HepG2 (cell line): ENCODE results near the gene RNF17. TPM values are rescaled to one million over a fixed set of nuclear protein-coding genes. Genes with fewer than 3 reads are reported as not detected.
A peak's percentile ranks its signal among the peaks of the same experiment; 100 is the strongest.

ENCODE experiments used
- ATAC-seq: fragments of 200-7000 bp; cut with Tn5 transposase; 3 replicates; pipeline ENCODE4 v1.9.1; 2020; ENCODE audit warnings: mild to moderate bottlenecking, moderate library complexity
- BruUV-seq: library from RNA; stranded (reverse); fragments of 400-500 nt; replicated peaks from 2 replicates; lab custom pipeline; 2021; lab: Mats Ljungman, UMichigan
- CTCF ChIA-PET: fragments of 300-600 bp; formaldehyde crosslinking; extraction: SDS; loops from one replicate; lab custom pipeline; 2021; ENCODE audit warnings: low total read pairs, inconsistent platforms, low intra/inter-chr PET ratio; lab: Yijun Ruan, JAX
- POLR2A ChIA-PET: fragments of 350-600 bp; sonication (Branson Sonifier 250); formaldehyde crosslinking; loops from one replicate; lab custom pipeline; 2020; ENCODE audit warnings: antibody characterized with exemption, inconsistent platforms; lab: Yijun Ruan, JAX
- DNase-seq: peaks from one replicate; pipeline ENCODE4 v3.0.0-alpha.2; 2015; ENCODE audit warnings: low spot score
- FAIRE-seq: peaks from 3 replicates; lab custom pipeline; 2011; peaks lifted over from hg19 to GRCh38; lab: Jason Lieb, UNC
- H2AFZ ChIP-seq: one replicate; pipeline ENCODE4 v1.6.1; 2011; ENCODE audit warnings: low read length, inconsistent platforms
- H3K27ac ChIP-seq: fragments of 300-600 bp; 3 replicates; pipeline ENCODE4 v1.8.0; 2011; ENCODE audit warnings: mixed run types, mild to moderate bottlenecking, mixed read lengths, low read length, inconsistent platforms; ENCODE audit not compliant: insufficient read depth; ENCODE audit errors: extremely low read length
- H3K27me3 ChIP-seq, 2 experiments: fragments of 200-600 bp in 1 of 2; 2 replicates in 1 of 2; 3 replicates in 1 of 2; pipeline versions ENCODE4 v1.6.0 to v1.8.0; 2011; ENCODE audit warnings: low read length in 2 of 2, mild to moderate bottlenecking in 2 of 2, moderate library complexity in 2 of 2, inconsistent platforms in 1 of 2; ENCODE audit not compliant: insufficient read depth in 2 of 2, control insufficient read depth in 1 of 2
- H3K36me3 ChIP-seq, 2 experiments: fragments of 200-600 bp in 1 of 2; replicated peaks in 1 of 2; 2 replicates in 1 of 2; 3 replicates in 1 of 2; pipeline versions ENCODE4 v1.5.1 to v1.8.0; 2011; ENCODE audit warnings: low read length in 2 of 2, inconsistent platforms in 1 of 2; ENCODE audit not compliant: insufficient read depth in 2 of 2, control insufficient read depth in 1 of 2
- H3K4me1 ChIP-seq: 2 replicates; pipeline ENCODE4 v1.5.1; 2012; ENCODE audit warnings: low read length, inconsistent platforms; ENCODE audit not compliant: insufficient read depth
- H3K4me2 ChIP-seq: 2 replicates; pipeline ENCODE4 v1.6.0; 2011; ENCODE audit warnings: low read depth, low read length, inconsistent platforms
- H3K4me3 ChIP-seq, 3 experiments: fragments of 200-600 bp in 1 of 3; sonication (generic), shearing (Covaris generic) in 1 of 3; replicated peaks in 1 of 3; 2 replicates each; pipeline ENCODE4 v1.5.1; 2011 to 2016; ENCODE audit warnings: low read length in 3 of 3, inconsistent platforms in 2 of 3, low read depth in 2 of 3, mild to moderate bottlenecking in 2 of 3, control low read depth in 1 of 3, mixed read lengths in 1 of 3; ENCODE audit not compliant: insufficient read depth in 1 of 3
- H3K79me2 ChIP-seq: one replicate; pipeline ENCODE4 v1.6.1; 2011; ENCODE audit warnings: low read length, inconsistent platforms; ENCODE audit not compliant: insufficient read depth
- H3K9ac ChIP-seq: 2 replicates; pipeline ENCODE4 v1.6.0; 2011; ENCODE audit warnings: mild to moderate bottlenecking, low read depth, low read length, inconsistent platforms; ENCODE audit not compliant: insufficient read depth
- H3K9me3 ChIP-seq: 2 replicates; pipeline ENCODE4 v1.5.1; 2012; ENCODE audit warnings: mild to moderate bottlenecking, low read length
- H4K20me1 ChIP-seq: 2 replicates; pipeline ENCODE4 v1.6.0; 2011; ENCODE audit warnings: inconsistent platforms, mild to moderate bottlenecking, low read length, moderate library complexity; ENCODE audit not compliant: insufficient read depth
- ZNF460 ChIP-seq: sonication (generic); formaldehyde crosslinking; IDR thresholded peaks from 2 replicates; pipeline ENCODE4 v1.5.1; 2020; ENCODE audit warnings: missing genetic modification reagents, mild to moderate bottlenecking, borderline replicate concordance
- WGBS: methylation state at CpG from one replicate; pipeline ENCODE4 v1.1.6; 2017; ENCODE audit warnings: low lambda C conversion rate; 5-methylcytosine and 5-hydroxymethylcytosine counted together
- in situ Hi-C: cut with HindIII; loops from 2 replicates; pipeline ENCODE4 v1.10.0; 2017; ENCODE audit warnings: low pct_unique_long_range_greater_than_20kb; ENCODE audit not compliant: extremely low pct_ligation_motif_present
- intact Hi-C: fragments of 100-400 bp; cut with micrococcal nuclease; formaldehyde crosslinking; loops from one replicate; pipeline ENCODE4 v1.10.0; 2022; ENCODE audit not compliant: unreplicated experiment
- polyA plus RNA-seq, 8 experiments: library from polyadenylated mRNA; depleted of rRNA in 3 of 8; stranded (reverse) in 7 of 8; unstranded in 1 of 8; fragments of >200 nt; fragmentation: Illumina TruSeq in 4 of 8; extraction: Trizol in 4 of 8; gene quantifications; 2 replicates each; pipeline versions ENCODE4 v1.2.1 to v1.2.3, GENCODE V29; 2011 to 2016; ENCODE audit warnings: low read depth in 4 of 8, missing spikeins in 1 of 8, mixed read lengths in 1 of 8; ENCODE audit not compliant: insufficient read depth in 1 of 8
- total RNA-seq, 5 experiments: library from RNA; depleted of rRNA; stranded (reverse); fragments of >200 nt; fragmentation: Illumina TruSeq; extraction: Trizol; gene quantifications; 2 replicates each; pipeline ENCODE4 v1.2.3, GENCODE V29; 2016; ENCODE audit warnings: low read depth in 1 of 5
- TF ChIP-seq, protein P1 (sequence below): sonication (generic); formaldehyde crosslinking; IDR thresholded peaks from 2 replicates; pipeline ENCODE4 v1.4.0; 2020; ENCODE audit warnings: missing genetic modification reagents
- TF ChIP-seq, protein P2 (sequence below): sonication (generic); formaldehyde crosslinking; IDR thresholded peaks from 2 replicates; pipeline ENCODE4 v1.5.1; 2020; ENCODE audit warnings: mild to moderate bottlenecking, missing genetic modification reagents, moderate library complexity

Gene RNF17
- total and polyA plus RNA-seq, 2 of the 13 experiments (the other 11 are each of a cell fraction or from before 2014, with no cell fraction given) = not detected

DNA sequence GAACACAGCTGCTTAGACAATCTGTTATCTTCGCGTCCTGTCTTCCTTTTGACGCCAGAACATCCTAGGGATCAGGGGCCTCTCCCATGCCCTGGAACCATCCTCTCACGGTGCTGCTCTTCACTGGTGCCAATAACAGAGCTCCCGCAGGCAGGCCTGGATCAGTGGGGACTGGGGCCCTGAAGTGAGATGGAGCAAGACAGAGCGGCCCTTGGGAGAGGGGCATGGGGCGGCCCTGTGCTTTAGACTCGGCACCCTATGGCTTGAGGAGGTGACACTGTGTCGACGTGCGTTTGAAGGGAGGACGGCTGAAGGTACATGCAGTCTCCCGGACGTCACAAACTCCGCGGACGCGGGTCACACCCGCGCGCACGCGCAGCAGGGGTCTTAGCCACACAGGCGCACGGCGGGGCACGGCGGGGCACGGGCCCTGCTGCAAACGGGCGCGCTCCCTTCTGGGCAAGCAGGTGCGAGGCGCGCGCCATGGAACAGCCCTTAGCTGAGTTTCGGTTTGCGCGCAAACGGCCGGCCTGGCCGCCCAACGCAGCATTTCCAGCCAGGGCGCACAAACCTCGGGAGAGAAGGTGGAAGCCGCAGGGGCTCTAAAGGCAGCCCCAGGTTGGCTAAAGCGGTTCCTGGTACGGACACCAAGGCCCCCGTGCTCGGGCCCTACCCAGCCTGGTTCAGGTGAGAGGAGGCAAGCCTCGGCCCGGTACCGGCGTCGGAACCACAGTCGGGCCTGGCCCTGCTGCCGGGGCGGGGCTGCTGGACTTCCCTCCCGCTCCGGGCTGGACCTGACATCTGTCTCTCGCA is 16.5 kb upstream of the RNF17 start:
- no TSS peak for BruUV-seq
- in situ Hi-C loops (no loop called here), intact Hi-C loops (no loop called here)
- ChIA-PET CTCF (no interaction called here), POLR2A (no interaction called here)
- Histone ChIP-seq H3K27me3 (peaks cover 2 to 21% of the 10 kb centered on the region in 2 experiments; a peak in 2 of 5 replicates), H3K36me3 (no peaks in the 10 kb centered on the region), H3K4me1 (no peaks in the 10 kb centered on the region), H4K20me1 (no peaks in the 10 kb centered on the region), H3K4me3 (peak overlapping the region in 1 of 3 experiments; percentile 52; a peak in 1 of 6 replicates), H3K4me2 (peak overlapping the region; percentile 55), H2AFZ (no peak overlapping the region), H3K9me3 (no peaks in the 10 kb centered on the region), H3K79me2 (no peaks in the 10 kb centered on the region), H3K27ac (no peak overlapping the region)
- FAIRE-seq (no peak), DNase-seq (no peak), ATAC-seq (peak; percentile 43)
- WGBS = 7% methylated on average over 7 of the region's 61 CpGs
- no peak for TF ChIP-seq ZNF460
- TF ChIP-seq, protein P1, sequence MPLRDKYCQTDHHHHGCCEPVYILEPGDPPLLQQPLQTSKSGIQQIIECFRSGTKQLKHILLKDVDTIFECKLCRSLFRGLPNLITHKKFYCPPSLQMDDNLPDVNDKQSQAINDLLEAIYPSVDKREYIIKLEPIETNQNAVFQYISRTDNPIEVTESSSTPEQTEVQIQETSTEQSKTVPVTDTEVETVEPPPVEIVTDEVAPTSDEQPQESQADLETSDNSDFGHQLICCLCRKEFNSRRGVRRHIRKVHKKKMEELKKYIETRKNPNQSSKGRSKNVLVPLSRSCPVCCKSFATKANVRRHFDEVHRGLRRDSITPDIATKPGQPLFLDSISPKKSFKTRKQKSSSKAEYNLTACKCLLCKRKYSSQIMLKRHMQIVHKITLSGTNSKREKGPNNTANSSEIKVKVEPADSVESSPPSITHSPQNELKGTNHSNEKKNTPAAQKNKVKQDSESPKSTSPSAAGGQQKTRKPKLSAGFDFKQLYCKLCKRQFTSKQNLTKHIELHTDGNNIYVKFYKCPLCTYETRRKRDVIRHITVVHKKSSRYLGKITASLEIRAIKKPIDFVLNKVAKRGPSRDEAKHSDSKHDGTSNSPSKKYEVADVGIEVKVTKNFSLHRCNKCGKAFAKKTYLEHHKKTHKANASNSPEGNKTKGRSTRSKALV = peak; percentile 97
- TF ChIP-seq, protein P2, sequence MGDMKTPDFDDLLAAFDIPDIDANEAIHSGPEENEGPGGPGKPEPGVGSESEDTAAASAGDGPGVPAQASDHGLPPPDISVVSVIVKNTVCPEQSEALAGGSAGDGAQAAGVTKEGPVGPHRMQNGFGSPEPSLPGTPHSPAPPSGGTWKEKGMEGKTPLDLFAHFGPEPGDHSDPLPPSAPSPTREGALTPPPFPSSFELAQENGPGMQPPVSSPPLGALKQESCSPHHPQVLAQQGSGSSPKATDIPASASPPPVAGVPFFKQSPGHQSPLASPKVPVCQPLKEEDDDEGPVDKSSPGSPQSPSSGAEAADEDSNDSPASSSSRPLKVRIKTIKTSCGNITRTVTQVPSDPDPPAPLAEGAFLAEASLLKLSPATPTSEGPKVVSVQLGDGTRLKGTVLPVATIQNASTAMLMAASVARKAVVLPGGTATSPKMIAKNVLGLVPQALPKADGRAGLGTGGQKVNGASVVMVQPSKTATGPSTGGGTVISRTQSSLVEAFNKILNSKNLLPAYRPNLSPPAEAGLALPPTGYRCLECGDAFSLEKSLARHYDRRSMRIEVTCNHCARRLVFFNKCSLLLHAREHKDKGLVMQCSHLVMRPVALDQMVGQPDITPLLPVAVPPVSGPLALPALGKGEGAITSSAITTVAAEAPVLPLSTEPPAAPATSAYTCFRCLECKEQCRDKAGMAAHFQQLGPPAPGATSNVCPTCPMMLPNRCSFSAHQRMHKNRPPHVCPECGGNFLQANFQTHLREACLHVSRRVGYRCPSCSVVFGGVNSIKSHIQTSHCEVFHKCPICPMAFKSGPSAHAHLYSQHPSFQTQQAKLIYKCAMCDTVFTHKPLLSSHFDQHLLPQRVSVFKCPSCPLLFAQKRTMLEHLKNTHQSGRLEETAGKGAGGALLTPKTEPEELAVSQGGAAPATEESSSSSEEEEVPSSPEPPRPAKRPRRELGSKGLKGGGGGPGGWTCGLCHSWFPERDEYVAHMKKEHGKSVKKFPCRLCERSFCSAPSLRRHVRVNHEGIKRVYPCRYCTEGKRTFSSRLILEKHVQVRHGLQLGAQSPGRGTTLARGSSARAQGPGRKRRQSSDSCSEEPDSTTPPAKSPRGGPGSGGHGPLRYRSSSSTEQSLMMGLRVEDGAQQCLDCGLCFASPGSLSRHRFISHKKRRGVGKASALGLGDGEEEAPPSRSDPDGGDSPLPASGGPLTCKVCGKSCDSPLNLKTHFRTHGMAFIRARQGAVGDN (CRISPR knock-in tag) = peak; percentile 50
- TF ChIP-seq, all 625 proteins: peak for 2
- H3K9ac ChIP-seq = no peak overlapping the region
